CD14-positive monocyte (primary cell): ENCODE measurements around the gene BAD. TPM values are rescaled to one million over a fixed set of nuclear protein-coding genes. Genes with fewer than 3 reads are reported as not detected.
A peak's percentile ranks its signal among the peaks of the same experiment; 100 is the strongest.

ENCODE experiments used
- DNase-seq, 3 donors: peaks; one replicate each; pipeline ENCODE4 v3.0.0-alpha.2; 2011 to 2022
- H2AFZ ChIP-seq: 2 replicates; pipeline ENCODE4 v1.6.0; 2012; ENCODE audit warnings: mild to moderate bottlenecking, low read depth, low read length, inconsistent platforms; ENCODE audit not compliant: insufficient read depth, poor library complexity, severe bottlenecking
- H3K27ac ChIP-seq, 2 donors: 1 replicate in 1 of 2; 2 replicates in 1 of 2; pipeline ENCODE4 v1.5.1; 2012 to 2013; ENCODE audit warnings: low read length in 2 of 2, control low read depth in 1 of 2, inconsistent platforms in 1 of 2, low read depth in 1 of 2, mild to moderate bottlenecking in 1 of 2
- H3K27me3 ChIP-seq, 2 donors: one replicate each; pipeline versions ENCODE4 v1.6.0 to v1.6.1; 2011 to 2013; ENCODE audit warnings: low read length in 2 of 2; ENCODE audit not compliant: control insufficient read depth in 2 of 2, insufficient read depth in 2 of 2
- H3K36me3 ChIP-seq, 2 donors: replicated peaks in 1 of 2; 1 replicate in 1 of 2; 2 replicates in 1 of 2; pipeline versions ENCODE4 v1.5.1 to v1.6.1; 2012 to 2013; ENCODE audit warnings: low read length in 2 of 2, control low read depth in 1 of 2, inconsistent platforms in 1 of 2, mild to moderate bottlenecking in 1 of 2; ENCODE audit not compliant: insufficient read depth in 2 of 2, control insufficient read depth in 1 of 2
- H3K4me1 ChIP-seq, 2 donors: 1 replicate in 1 of 2; 2 replicates in 1 of 2; pipeline versions ENCODE4 v1.5.1 to v1.6.1; 2012 to 2013; ENCODE audit warnings: low read length in 2 of 2, control low read depth in 1 of 2, inconsistent platforms in 1 of 2, mild to moderate bottlenecking in 1 of 2, moderate library complexity in 1 of 2; ENCODE audit not compliant: insufficient read depth in 2 of 2, control insufficient read depth in 1 of 2
- H3K4me2 ChIP-seq: replicated peaks from 2 replicates; pipeline ENCODE3; 2012; ENCODE audit warnings: low read length, moderate library complexity, mild to moderate bottlenecking; ENCODE audit not compliant: poor library complexity, severe bottlenecking; ENCODE audit errors: extremely low read depth
- H3K4me3 ChIP-seq, 3 experiments: fragments of 200-600 bp in 1 of 3; sonication (generic) in 1 of 3; replicated peaks in 1 of 3; 1 replicate in 2 of 3; 2 replicates in 1 of 3; pipeline ENCODE4 v1.5.1; 2011 to 2013; ENCODE audit warnings: low read length in 3 of 3, mild to moderate bottlenecking in 3 of 3, control low read depth in 2 of 3, low read depth in 2 of 3, inconsistent platforms in 1 of 3, moderate library complexity in 1 of 3
- H3K79me2 ChIP-seq: 2 replicates; pipeline ENCODE4 v1.6.0; 2012; ENCODE audit warnings: mild to moderate bottlenecking, control low read depth, inconsistent platforms, low read length, moderate library complexity; ENCODE audit not compliant: insufficient read depth
- H3K9ac ChIP-seq: 2 replicates; pipeline ENCODE4 v1.6.0; 2017; ENCODE audit warnings: low read length, mild to moderate bottlenecking; ENCODE audit not compliant: insufficient read depth, poor library complexity, severe bottlenecking
- H3K9me3 ChIP-seq, 2 donors: replicated peaks in 1 of 2; 1 replicate in 1 of 2; 2 replicates in 1 of 2; pipeline versions ENCODE4 v1.5.1 to v1.6.1; 2012 to 2013; ENCODE audit warnings: low read length in 2 of 2, control low read depth in 1 of 2; ENCODE audit not compliant: control insufficient read depth in 1 of 2, insufficient read depth in 1 of 2
- H4K20me1 ChIP-seq: 2 replicates; pipeline ENCODE4 v1.6.0; 2012; ENCODE audit warnings: mild to moderate bottlenecking, low read length, control low read depth, moderate library complexity; ENCODE audit not compliant: insufficient read depth
- H3K27ac Mint-ChIP-seq, 7 donors: one replicate each; pipeline ENCODE4 v1.8.0; 2020; ENCODE audit warnings: mild to moderate bottlenecking in 7 of 7, mixed read lengths in 7 of 7, moderate library complexity in 6 of 7, inconsistent platforms in 2 of 7
- H3K27me3 Mint-ChIP-seq, 3 donors: one replicate each; pipeline ENCODE4 v1.8.0; 2021 to 2022; ENCODE audit warnings: low read depth in 3 of 3, mild to moderate bottlenecking in 3 of 3, mixed read lengths in 3 of 3, moderate library complexity in 3 of 3, inconsistent platforms in 1 of 3
- H3K36me3 Mint-ChIP-seq, 2 donors: one replicate each; pipeline ENCODE4 v1.8.0; 2020; ENCODE audit warnings: mixed read lengths in 2 of 2, inconsistent platforms in 1 of 2, mild to moderate bottlenecking in 1 of 2
- H3K4me1 Mint-ChIP-seq: one replicate; pipeline ENCODE4 v1.8.0; 2020; ENCODE audit warnings: mild to moderate bottlenecking, mixed read lengths
- H3K4me3 Mint-ChIP-seq, 2 donors: one replicate each; pipeline ENCODE4 v1.8.0; 2020; ENCODE audit warnings: mild to moderate bottlenecking in 2 of 2, mixed read lengths in 2 of 2, moderate library complexity in 1 of 2
- H3K9me3 Mint-ChIP-seq, 7 donors: one replicate each; pipeline ENCODE4 v1.8.0; 2020 to 2022; ENCODE audit warnings: mixed read lengths in 7 of 7, mild to moderate bottlenecking in 6 of 7, moderate library complexity in 6 of 7, inconsistent platforms in 2 of 7
- CTCF ChIP-seq: fragments of 200-600 bp; IDR thresholded peaks from one replicate; pipeline ENCODE4 v1.8.0; 2022; ENCODE audit warnings: antibody characterized with exemption, mild to moderate bottlenecking
- WGBS: methylation state at CpG from one replicate; pipeline ENCODE4 v1.1.5; 2013; ENCODE audit warnings: missing lambda C conversion rate; ENCODE audit not compliant: insufficient coverage; 5-methylcytosine and 5-hydroxymethylcytosine counted together
- intact Hi-C, 2 donors: fragments of 100-400 bp; cut with micrococcal nuclease; formaldehyde crosslinking; loops; one replicate each; pipeline versions ENCODE4 v1.15.0 to v1.15.1; 2023
- polyA plus RNA-seq, 3 donors: library from polyadenylated mRNA; depleted of rRNA in 1 of 3; unstranded in 2 of 3; stranded (reverse) in 1 of 3; fragments of 300-500 nt in 2 of 3; fragments of >200 nt in 1 of 3; fragmentation: Illumina TruSeq in 2 of 3; gene quantifications; 1 replicate in 2 of 3; 2 replicates in 1 of 3; pipeline ENCODE4 v1.2.3, GENCODE V29; 2012 to 2021

Gene BAD
- polyA plus RNA-seq, 3 donors = 21.1 to 63.2 (median 48.7) TPM

- peaks cover 40% of the 10 kb centered on the region for H3K79me2 ChIP-seq
- H3K4me2 ChIP-seq = no peak overlapping the region
- Mint-ChIP-seq H3K27ac (peak overlapping the region in 4 of 7 donors; percentile 5 to 26 (median 11)), H3K36me3 (peaks cover 14 to 16% of the 10 kb centered on the region in 2 donors), H3K27me3 (peaks cover 0 to 5% (median 0%) of the 10 kb centered on the region in 3 donors), H3K9me3 (no peaks in the 10 kb centered on the region), H3K4me3 (peak overlapping the region in 1 of 2 donors; percentile 26), H3K4me1 (peaks cover 62% of the 10 kb centered on the region)
- H3K27me3 ChIP-seq = no peaks in the 10 kb centered on the region
- DNase-seq = no peak
- H3K4me1 ChIP-seq = peaks cover 68 to 82% of the 10 kb centered on the region in 2 donors
- no peak for TF ChIP-seq CTCF
- H3K9ac ChIP-seq = no peak overlapping the region
- H3K9me3 ChIP-seq = no peaks in the 10 kb centered on the region
- H3K36me3 ChIP-seq = peaks cover 10 to 12% of the 10 kb centered on the region in 2 donors
- H3K4me3 ChIP-seq = no peak overlapping the region
- H3K27ac ChIP-seq = no peak overlapping the region
- H2AFZ ChIP-seq = no peak overlapping the region
- 100% methylated on average over 2 of the region's 8 CpGs for whole genome bisulfite sequencing
- intact Hi-C loops = loop anchor here (5.0 kb wide), 2 partner anchors 36 to 59 kb away; partner anchors contain the start of genes FERMT3 (in 2 of the 2) and CATSPERZ (in 1 of the 2)
- H4K20me1 ChIP-seq = no peaks in the 10 kb centered on the region
Measured at GRCh38 chr11:64243236-64243854, 41.1 kb downstream of the BAD start.

- Histone ChIP-seq H3K9me3 (no peaks in the 10 kb centered on the region), H3K27ac (peak overlapping the region; percentile 96 to 100), H3K36me3 (peaks cover 10 to 12% of the 10 kb centered on the region in 2 donors), H2AFZ (no peak overlapping the region), H3K4me3 (peak overlapping the region; percentile 54 to 84 (median 81)), H4K20me1 (no peaks in the 10 kb centered on the region), H3K4me2 (peak overlapping the region; percentile 99), H3K9ac (peak overlapping the region; percentile 95), H3K79me2 (peaks cover 40% of the 10 kb centered on the region), H3K27me3 (no peaks in the 10 kb centered on the region), H3K4me1 (peaks cover 68 to 79% of the 10 kb centered on the region in 2 donors)
- WGBS = under 1% methylated on average over 54 of the region's 63 CpGs
- H3K9me3 Mint-ChIP-seq = no peaks in the 10 kb centered on the region
- H3K27ac Mint-ChIP-seq = peak overlapping the region; percentile 100
- H3K4me1 Mint-ChIP-seq = peaks cover 61% of the 10 kb centered on the region
- peak; percentile 4 to 100 (median 34) for DNase-seq
- TF ChIP-seq CTCF = no peak
- H3K36me3 Mint-ChIP-seq = peaks cover 22 to 24% of the 10 kb centered on the region in 2 donors
- peak overlapping the region; percentile 87 to 92 for H3K4me3 Mint-ChIP-seq
- peaks cover 0 to 5% (median 0%) of the 10 kb centered on the region in 3 donors for H3K27me3 Mint-ChIP-seq
- intact Hi-C loops = loop anchor here (2.0 to 5.0 kb wide), 4 partner anchors 15 to 63 kb away; partner anchors contain the start of genes FERMT3 (in 2 of the 2), CATSPERZ (in 1 of the 2), ESRRA (in 1 of the 2) and NUDT22 (in 1 of the 2)
Measured at GRCh38 chr11:64241491-64242374, 42.7 kb downstream of the BAD start.
